Epidermal melanocyte (primary cell): ENCODE data around the gene SGCE.
"Not testable (repeated sequence)": the region's sequence is repeated elsewhere in the genome, so short reads cannot be mapped to it uniquely, and the experiment has no call there.

Source experiments
- DNase-seq: peaks from one replicate; pipeline ENCODE4 v3.0.0; 2011; ENCODE audit warnings: low spot score; ENCODE audit not compliant: insufficient read length

Gene SGCE, protein sequence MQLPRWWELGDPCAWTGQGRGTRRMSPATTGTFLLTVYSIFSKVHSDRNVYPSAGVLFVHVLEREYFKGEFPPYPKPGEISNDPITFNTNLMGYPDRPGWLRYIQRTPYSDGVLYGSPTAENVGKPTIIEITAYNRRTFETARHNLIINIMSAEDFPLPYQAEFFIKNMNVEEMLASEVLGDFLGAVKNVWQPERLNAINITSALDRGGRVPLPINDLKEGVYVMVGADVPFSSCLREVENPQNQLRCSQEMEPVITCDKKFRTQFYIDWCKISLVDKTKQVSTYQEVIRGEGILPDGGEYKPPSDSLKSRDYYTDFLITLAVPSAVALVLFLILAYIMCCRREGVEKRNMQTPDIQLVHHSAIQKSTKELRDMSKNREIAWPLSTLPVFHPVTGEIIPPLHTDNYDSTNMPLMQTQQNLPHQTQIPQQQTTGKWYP

DNA sequence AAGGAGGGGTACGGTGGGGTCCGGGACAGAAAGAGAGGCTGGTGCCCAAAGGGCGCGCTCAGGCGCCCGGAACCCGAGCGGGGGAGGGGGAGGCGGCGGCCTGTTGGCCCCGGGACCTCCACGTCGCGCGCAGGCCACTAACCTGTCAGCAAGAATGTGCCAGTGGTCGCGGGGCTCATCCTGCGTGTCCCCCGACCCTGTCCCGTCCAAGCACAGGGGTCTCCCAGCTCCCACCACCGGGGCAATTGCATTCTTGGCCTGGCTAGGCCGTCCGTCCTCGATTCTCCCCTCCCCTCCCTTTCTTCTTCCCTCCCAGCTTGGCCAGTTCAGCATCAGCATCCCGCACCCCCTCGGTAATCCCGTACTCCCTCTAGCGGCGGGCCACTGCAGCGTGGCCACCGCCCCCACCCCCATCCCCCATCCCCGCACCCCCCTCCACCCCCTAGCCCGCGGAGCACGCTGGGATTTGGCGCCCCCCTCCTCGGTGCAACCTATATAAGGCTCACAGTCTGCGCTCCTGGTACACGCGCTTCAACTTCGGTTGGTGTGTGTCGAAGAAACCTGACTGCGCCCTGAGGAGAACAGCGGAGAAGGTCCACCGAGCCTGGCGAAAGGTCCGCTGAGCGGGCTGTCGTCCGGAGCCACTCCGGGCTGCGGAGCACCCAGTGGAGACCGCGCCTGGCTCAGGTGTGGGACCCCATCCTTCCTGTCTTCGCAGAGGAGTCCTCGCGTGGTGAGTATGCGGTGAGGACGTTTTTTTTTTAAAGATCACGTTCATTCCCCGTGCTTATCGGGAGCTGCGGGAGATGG, at the start of gene SGCE:
SGCE (minus strand) TSS at position 286 of the 810 bp plus-strand sequence; CDS start at position 251, 35 bp downstream.
- no peak for DNase-seq

DNA sequence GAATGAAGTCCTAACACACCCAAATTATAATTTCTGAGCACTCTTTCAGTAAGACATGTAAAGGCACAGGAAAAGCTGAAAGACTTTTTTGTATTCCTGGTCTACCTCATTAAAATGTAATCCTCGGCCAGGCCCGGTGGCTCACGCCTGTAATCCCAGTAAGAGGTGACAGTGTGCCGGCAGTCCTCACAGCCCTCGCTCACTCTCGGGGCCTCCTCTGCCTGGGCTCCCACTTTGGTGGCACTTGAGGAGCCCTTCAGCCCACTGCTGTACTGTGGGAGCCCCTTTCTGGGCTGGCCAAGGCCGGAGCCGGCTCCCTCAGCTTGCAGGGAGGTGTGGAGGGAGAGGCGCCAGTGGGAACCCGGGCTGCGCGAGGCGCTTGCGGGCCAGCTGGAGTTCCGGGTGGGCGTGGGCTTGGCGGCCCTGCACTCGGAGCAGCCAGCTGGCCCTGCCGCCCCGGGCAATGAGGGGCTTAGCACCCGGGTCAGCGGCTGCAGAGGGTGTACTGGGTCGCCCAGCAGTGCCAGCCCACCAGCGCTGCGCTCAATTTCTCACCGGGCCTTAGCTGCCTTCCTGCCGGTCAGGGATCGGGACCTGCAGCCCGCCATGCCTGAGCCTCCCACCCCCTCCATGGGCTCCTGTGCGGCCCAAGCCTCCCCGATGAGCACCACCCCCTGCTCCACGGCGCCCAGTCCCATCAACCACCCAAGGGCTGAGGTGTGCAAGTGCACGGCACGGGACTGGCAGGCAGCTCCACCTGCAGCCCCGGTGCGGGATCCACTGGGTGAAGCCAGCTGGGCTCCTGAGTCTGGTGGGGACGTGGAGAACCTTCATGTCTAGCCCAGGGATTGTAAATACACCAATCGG, 49.5 kb upstream of the SGCE start:
- DNase-seq, result not testable (repeated sequence)

DNA sequence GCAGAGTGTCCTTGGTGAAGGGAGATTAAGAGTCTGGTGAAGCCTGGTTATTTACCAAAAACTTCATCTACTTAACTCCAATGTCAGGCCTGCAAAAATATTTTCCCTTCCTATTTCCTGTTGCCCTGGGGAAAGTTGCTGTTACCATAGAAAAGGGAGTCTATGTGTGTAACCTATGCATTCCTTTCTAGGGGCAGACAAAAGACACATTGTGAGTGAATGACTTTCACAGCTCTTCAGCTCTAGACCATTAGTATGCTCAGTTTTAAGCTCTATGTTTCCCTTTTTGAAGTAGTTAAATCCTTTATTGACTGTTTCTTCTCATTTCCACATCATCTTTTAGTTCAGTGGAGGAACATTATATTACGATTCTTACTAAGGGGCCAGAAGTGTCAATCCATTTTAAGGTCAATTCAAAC, 45.6 kb upstream of the SGCE start:
- DNase-seq, result peak; percentile 83

DNA sequence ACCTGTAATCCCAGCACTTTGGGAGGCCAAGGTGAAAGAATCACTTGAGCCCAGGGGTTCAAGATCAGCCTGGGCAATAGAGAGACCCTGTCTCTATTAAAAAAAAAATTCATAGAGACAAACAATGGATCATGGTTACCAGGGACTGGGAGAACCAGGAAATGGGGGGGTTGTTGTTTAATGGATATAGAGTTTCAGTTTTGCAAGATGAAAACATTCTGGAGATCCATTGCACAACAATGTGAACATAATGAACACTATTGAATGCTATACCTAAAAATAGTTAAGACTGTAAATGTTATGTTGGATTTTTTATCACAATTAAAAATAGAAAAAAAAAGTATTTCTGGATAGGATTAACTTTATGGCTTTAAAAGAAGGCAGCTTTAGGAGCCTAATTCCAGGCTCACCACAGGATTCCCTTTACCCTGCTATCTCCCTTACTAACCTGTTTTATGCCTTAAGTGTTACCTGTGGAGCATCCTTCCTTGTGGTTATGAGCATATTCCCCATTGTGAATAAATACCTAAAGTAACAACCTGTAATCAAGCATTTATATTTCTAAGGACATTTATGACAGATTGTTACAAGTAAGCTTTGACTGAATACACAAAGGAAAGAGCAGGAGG, 45.1 kb upstream of the SGCE start:
- DNase-seq, result no peak

DNA sequence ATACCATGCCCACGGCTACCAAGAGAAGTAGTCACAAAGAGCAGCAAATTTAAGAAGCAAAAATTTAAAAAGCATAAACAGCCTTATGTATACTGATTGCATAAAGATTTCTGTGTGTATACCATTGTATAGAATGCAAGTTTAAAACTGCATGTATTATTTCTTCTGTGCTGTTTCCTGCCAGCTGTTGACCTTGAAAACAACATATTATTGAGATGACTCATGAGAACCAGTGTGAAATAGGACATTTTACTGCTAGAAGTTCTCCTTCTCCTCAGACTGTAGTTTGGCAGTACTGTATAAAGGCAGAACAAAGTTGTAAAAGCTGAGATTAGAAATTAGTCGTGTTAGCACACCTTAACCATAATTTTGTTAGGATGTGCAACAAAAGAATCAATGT, 42.3 kb upstream of the SGCE start:
- peak; percentile 22 for DNase-seq

DNA sequence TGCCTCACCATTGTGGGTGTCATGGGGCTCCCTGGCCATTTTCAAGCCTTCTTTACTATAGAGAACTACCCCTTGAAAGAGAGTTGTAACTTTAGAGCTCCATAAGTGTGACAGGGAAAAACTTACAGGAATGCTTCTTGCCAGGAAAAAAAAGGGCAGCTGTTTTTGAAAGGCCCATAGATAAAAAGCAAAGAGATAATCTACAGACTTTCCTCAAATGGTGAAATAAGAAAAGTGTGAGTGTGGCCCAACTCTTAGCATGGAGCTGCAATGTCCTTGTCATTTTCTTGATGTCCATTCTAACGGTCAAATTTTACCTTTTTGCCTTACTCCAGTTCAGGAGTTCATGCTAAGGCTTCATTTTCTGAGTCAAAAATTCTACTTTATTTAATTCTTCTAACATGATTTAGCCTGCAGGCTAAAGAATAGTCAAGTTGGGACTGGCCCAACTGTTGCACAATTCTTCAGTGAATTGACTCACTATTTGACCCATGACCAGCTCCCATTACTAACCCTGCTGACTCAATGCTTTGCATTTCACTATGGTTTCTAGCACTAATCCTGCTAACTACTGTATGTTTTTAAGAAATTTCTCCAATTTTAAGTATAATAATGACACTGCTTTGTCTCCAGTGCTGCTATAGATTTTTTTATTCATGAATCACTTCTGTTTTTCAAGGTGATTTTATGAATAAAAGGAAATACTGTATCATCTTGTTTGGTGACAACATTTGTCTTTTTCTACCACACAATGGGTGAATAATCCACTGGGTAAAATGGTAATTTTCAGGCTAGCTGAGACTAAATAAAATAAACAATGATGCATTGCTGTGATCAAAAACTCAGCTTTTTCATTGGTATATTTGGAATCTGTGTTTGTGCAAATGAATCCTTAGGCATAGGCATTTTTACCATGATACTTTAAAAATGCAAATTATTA, 41.4 kb upstream of the SGCE start:
- DNase-seq, result peak; percentile 68

DNA sequence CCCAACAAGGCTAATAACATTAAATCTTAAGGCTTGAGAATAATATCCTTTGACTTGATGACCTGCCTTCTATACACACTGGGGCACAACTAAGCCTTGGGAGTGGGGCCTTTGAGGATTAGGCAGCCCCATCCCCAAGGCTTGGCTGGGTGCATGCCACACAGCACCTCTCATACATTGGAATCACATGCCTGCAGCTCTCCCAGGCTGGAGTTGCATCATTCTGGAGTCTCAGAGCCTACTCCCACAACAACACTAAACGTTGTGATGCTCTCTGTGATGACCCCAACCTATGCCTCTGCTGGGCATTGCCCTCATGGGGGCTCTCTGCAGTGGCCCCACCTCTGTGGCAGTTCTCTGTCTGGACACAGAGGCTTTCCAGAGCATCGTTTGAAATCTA, 31.9 kb upstream of the SGCE start:
- DNase-seq, result no peak

DNA sequence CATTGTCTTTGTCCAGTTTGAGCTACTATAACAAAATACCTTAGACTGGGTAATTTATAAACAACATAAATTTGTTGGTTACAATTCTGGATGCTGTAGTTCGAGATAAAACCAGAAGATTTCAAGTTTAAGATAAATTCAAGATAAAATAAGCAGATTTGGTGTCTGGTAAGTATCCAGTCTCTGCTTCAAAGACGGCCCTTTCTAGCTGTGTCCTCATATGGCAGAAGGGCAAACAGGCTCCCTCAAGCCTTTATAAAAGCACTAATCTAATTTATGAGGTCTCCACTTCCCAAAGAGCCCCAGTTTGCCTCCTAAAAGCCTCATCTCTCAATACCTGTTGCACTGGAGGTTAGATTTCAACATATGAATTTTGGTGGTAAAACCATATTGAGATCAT, 31.1 kb upstream of the SGCE start:
- DNase-seq, result no peak

DNA sequence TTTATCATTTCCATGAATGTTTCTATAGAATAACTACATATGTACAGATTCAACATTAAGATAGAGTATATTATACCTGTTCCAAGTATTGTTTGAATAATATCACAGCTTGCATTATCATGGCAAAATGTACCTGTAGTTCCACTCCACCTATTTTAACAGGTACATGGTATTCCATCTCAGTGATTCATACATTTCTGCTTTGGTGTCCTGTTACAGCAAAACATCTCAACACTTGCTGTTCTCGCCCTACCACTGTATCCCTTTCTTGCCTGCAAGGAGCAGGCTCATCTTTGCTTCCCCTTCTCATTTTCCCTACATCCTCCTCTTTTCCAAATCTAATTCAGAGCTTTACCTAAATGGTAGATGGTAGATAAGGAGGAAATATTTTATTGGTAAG, 27.1 kb upstream of the SGCE start:
- no peak for DNase-seq

DNA sequence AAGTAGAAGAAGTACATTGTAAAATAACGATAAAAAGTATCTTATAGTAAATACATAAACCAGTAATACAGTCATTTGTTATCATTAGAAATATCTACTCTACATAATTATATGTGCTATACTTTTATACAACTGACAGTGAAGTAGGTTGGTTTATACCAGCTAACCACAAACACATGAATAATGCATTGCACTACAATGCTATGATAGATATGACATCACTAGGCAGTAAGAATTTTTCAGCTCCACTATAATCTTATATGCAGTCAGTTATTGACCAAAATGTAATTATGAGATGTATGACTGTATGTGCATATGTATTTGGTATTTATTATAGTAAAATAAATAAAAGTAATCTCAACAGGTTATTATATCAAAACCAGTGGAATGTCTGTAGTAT, 23.4 kb upstream of the SGCE start:
- no peak for DNase-seq

DNA sequence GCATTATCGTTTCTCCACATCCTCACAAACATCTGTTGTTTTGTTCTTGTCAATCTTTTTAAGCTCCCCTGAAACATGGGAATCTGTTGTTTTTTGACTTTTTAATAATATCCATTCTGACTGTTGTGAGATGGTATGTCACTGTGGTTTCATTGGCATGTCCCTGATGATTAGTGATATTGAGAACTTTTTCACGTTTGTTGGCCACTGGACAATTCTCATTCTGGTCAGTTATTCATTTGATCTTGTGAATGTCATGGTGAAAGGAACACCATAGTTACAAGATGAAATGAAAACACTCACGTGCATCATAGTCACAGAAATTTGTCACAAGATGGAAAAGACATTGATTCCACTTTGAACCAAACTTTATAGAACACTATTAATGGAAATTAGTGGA, 20.5 kb upstream of the SGCE start:
- DNase-seq, result no peak

DNA sequence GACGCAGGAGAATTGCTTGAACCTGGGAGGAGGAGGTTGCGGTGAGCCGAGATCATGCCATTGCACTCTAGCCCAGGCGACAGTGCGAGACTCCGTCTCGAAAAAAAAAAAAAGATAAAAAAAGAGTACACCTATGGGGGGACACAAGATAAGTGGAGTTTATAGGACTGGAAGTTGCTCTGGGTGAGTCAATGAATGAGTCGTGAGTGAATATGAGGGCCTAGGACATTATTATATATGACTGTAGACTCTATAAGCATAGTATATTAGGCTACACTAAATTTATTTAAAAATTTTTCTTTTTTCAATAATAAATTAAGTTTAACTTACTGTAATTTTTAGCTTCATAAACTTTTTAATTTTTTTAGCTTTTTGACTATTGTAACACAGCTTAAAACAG, 19.4 kb upstream of the SGCE start:
- no peak for DNase-seq

DNA sequence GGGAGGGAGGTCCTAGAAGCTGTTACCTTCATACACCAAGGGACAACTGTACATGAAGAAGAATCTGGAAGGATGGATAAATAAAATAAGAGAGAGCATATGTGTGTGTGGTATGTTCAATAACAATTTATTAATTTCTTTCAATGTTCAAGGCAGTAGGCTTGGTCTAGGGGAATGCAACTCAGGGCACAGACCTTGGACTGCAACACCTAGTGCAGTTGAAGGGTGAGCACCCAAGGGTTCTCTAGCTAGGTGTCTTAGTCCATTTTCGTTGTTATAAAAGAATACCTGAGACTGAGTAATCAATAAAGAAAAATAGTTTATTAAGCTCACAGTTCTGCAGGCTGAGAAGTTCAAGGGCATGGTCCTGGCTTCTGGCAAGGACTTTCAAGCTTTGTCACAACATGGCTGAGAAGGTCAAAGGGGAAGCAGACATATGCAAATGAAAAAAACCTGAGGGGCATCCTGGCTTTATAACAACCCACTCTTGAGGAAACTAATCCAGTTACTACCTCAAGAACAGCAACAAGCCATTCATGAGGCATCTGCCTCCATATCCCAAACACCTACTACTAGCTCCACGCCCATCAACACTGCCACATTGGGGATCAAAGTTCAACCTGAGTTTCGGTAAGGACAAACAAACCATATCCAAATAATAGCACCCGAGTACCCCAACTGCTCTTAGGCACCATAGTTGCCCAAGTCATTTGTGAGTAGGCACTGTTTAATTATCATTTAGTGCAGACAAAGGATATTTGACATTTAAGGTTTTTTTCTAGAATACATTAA, 15.7 kb upstream of the SGCE start:
- no peak for DNase-seq

DNA sequence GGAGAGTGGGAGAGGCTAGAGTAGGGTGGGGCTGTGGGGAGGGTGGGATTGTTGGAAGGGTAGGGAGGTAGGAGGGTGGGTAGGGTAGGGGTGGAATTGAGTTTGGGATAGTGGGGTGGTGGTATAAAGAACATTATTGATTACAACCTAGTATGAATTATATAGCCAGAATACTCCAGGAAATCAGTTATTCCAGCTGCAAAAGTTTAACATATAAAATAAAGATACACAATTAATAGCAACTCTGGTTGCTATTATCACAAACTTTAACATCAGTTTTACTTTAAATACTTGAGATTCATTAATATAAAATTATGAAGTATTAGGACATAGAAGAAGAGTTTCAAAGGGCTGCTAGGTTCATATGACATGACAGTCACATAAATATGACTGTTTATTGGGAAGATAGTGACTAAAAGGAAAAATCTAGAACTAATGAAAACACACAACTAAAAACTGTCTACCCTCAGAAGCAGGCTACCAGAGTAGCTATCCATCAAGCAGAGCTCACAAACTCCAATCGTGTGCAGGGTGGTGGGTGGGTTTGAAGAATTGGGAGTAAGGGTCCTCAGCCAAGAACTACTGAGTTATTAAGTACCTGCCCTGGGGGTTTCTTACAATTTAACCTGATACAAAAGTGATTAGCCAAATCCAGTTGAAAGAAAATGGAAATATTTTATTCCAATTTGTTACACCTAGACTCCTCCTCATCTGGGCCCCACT, 14.0 kb upstream of the SGCE start:
- DNase-seq, result no peak

DNA sequence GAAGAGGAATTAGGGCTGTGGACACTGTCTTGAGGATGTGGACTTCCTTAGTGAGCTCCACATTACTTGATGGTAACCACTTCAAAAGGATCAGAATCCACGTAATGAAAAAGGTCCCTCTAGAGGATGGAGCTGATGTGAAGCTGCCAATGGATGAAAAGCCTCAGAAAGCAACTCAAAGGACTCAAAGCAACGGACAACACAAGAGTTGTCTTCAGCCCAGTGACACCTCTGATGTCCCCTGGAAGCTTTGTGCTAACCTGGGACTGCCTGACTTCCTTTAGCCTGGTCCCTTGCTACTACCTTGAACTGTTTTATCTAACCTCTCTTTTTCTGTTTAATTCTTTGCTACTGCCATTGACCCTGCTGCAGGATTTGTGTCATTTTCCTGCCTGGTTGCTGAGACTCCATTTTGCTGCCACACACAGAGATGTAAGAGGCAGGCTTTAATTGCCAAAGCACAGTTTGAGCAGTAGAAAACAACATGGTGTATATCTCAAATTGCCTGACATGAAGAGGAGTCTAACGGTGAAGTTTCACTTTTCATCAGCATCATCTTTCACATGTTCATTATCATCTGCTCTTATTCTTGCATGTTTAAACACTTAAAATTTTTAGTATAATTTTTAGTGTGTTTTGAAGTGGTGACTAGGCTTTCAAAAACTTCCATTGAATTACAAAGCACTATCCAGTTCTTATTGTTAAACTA, 11.1 kb upstream of the SGCE start:
- DNase-seq, result no peak

DNA sequence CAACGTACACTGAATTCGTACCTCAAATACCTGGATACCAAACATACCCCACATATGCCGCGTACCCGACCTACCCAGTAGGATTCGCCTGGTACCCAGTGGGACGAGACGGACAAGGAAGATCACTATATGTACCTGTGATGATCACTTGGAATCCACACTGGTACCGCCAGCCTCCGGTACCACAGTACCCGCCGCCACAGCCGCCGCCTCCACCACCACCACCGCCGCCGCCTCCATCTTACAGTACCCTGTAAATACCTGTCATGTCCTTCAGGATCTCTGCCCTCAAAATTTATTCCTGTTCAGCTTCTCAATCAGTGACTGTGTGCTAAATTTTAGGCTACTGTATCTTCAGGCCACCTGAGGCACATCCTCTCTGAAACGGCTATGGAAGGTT, 9.5 kb upstream of the SGCE start:
- DNase-seq, result no peak

DNA sequence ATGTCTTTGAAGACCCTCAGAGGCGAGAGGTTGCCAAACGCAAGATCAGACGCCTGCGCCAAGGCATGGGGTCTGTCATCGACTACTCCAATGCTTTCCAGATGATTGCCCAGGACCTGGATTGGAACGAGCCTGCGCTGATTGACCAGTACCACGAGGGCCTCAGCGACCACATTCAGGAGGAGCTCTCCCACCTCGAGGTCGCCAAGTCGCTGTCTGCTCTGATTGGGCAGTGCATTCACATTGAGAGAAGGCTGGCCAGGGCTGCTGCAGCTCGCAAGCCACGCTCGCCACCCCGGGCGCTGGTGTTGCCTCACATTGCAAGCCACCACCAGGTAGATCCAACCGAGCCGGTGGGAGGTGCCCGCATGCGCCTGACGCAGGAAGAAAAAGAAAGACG, 8.1 kb upstream of the SGCE start:
- DNase-seq, result no peak

DNA sequence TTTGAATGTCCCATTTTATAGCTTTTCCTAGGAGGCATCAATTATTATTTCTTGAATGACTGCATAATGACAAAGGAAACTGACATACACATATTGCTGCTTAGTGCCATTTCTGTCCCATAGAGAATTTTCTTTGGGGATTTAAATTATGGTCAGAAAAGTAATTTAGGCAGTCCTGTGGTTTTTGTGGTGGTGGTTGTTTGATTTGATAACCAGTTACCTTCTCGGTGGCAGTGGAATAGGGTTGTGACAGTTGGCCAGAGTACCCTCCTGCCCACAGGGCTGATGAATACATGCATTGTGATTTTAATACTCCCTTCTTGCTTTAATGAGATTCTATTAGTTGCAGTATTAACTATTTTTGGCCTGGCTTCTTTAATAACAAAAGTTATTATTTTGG, 6.6 kb upstream of the SGCE start:
- no peak for DNase-seq
